HG02763 (cell line): Measurements from ENCODE around the gene MYL9.
"Not testable (repeated sequence)": the region's sequence is repeated elsewhere in the genome, so short reads cannot be mapped to it uniquely, and the experiment has no call there.

Source experiments
- ATAC-seq: cut with Tn5 transposase; IDR thresholded peaks from one replicate; pipeline ENCODE4 v1.9.1; 2021; ENCODE audit warnings: mild to moderate bottlenecking, moderate library complexity; ENCODE audit not compliant: unreplicated experiment

Gene MYL9

GRCh38 chr20:36548704-36549627 is 7.6 kb downstream of the MYL9 start:
- no peak for ATAC-seq

GRCh38 chr20:36549628-36549941 is 8.3 kb downstream of the MYL9 start:
- ATAC-seq = no peak

DNA sequence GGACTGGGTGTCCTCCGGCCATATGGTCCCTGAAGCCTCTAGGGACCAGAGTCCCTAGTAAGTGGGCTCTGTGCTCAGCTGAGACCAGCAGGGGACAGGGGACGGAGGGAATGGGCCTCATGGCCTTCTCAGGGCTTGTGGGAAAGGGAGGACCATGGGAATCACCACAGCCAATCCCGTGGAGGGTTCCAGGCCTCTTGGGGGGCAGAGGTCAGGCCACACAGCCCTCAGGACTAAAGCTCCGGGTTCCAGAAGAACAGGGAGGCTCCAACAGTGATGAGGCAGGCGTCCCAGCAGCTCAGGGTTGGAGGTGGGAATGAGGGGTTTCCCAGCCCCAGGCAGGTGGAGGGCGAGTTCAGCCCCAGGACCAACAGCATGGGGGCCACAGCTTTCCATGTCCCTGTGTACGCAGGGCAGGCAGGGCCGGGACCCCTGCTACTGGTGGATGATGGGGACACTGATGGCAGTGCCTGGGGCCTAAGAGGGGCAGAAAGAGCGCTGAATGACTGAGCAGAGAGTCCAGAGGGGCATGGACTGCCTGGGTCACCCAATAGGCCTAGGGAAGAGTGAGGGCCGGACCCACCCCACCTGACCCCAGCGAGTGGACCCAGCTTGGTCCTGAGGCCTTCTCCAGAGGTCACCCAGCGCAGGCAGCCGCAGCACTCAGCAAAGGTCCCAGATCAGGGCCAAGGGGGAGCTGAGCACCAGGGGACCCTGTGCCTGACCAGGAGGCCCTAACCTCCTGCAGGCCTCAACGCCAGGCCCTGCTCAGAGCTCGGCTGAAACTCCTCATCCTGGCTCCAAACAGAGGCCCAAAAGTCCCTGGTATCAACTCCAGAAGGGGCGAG is 8.8 kb downstream of the MYL9 start:
- no peak for ATAC-seq

- ATAC-seq = no peak
These were observed 9.5 kb downstream of the MYL9 start for GRCh38 chr20:36550790-36551299.

- ATAC-seq = no peak
These were observed 13.9 kb downstream of the MYL9 start for GRCh38 chr20:36555248-36555647.

GRCh38 chr20:36562724-36563123 is 21.4 kb downstream of the MYL9 start:
- ATAC-seq = no peak

- ATAC-seq = no peak
These were observed 22.1 kb downstream of the MYL9 start for GRCh38 chr20:36563374-36563773.

DNA sequence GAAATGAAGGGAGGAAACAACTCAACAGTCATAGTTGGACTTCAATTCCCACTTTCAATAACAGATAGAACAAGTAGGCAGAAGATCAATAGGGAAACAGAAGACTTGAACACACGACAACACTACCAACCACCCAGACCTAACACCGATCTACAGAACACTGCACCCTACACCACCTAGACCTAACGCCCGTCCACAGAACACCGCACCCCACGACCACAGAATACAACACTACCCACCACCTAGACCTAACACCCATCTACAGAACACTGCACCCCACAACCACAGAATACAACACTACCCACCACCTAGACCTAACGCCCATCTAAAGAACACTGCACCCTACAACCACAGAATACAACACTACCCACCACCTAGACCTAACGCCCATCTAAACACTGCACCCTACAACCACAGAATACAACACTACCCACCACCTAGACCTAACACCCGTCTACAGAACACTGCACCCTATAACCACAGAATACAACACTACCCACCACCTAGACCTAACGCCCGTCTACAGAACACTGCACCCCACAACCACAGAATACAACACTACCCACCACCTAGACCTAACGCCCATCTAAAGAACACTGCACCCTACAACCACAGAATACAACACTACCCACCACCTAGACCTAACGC is 22.9 kb downstream of the MYL9 start:
- not testable (repeated sequence) for ATAC-seq

GRCh38 chr20:36564726-36565121 is 23.4 kb downstream of the MYL9 start:
- ATAC-seq = not testable (repeated sequence)

GRCh38 chr20:36565520-36565919 is 24.2 kb downstream of the MYL9 start:
- ATAC-seq = no peak

GRCh38 chr20:36569847-36570429 is 28.6 kb downstream of the MYL9 start:
- no peak for ATAC-seq

GRCh38 chr20:36571564-36572504 is 30.5 kb downstream of the MYL9 start:
- ATAC-seq = no peak

DNA sequence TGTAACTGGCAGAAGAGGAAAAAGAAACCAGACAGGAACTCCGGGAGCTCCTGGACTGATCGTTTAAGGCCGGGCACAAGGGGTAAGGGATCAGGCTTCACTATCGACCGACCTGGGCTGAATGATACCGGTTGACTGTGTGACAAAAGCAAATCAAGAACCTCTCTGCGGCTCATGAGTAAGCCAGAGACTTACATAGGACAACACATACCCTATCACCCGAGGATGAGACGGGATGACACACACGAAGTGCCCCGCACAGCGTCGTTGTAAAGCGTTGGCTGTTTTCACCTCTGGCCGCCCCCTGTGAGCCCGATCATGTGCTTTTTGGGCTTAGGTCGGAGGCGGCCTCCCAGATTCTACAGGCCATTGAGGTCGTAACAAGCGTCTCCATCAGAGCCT is 31.4 kb downstream of the MYL9 start:
- ATAC-seq = peak; percentile 19

GRCh38 chr20:36573103-36573797 is 31.9 kb downstream of the MYL9 start, which contains the start of gene TGIF2:
Gene TGIF2 (plus strand): TSS chr20:36573597. CDS start chr20:36578775, 5,178 bp downstream.
- peak; percentile 79 for ATAC-seq

DNA sequence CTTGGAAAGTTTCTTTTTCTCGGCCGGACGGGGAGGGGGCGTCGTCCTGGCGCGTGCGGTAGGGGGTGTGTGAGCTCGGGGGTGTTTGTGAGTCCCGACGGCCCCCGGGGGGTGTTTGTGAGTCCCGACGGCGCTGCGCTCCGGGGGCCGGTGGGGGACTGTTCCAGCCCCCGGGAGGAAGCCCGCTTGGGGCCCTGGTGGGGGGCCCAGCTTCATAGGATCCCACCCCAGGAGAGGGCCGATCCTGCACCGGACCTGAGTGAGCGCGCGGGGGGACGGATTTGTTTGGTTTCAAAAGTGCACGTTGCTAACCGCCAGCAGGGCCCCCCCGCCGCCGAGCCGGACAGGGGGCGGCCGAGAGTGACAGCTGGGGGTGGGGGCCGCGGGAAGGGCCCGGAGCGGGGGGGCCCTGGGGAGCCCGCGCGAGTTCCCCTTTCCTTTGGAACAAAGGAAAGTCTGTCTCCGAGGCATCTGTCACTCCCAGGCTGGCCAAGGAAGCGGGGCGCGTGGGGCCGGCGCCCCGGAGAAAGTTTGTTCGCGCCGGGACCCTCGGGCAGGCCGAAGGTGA is 32.6 kb downstream of the MYL9 start:
- no peak for ATAC-seq

DNA sequence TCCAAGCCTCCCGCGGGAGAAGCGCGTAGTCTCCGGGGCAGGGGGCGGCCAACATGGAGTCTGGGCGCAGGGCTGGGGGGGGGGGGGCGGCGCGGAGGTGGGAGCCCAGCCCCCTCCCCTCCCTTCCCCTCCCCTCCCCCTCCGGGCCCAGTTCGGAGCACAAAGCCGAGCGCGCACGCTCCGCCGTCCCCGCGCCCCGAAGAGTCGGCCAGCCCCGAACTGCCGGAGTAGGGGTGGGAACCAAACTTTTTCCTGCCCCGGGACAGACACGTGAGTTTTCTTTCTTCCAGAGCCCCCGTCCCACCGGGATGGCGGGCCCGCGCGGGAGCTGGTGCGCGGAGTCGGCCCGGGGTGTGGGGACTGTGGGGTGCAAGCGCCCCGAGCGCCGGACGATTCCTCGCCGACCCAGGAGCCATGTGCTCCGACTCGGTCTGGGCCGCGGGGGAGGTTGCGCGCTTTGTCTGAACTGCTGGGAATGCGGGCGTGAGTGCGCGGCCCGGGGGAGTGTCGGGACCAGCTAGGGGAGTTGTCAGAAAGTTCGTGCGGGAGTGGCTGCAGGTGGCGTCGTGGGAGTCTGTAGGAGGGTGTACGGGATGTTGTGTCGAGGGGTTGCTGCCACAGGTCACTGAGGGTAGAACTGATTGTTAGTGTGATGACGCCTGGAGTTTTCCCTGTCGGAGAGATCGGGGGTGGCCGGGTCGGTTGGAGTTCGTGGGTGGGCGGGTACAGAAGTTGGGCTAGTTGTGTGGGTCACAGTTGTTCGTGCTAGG is 33.2 kb downstream of the MYL9 start:
- no peak for ATAC-seq

- ATAC-seq = no peak
These were observed 34.7 kb downstream of the MYL9 start for GRCh38 chr20:36576081-36576445.
